SKM-1 treated with dmso at 0.1 percent for 144 hours (cell line): Measurements from ENCODE around the gene GDPD3.

Experiments used
- DNase-seq: peaks from one replicate; lab custom pipeline; 2025; ENCODE audit not compliant: unreplicated experiment; lab: John Stamatoyannopoulos, UW

GDPD3 gene, protein sequence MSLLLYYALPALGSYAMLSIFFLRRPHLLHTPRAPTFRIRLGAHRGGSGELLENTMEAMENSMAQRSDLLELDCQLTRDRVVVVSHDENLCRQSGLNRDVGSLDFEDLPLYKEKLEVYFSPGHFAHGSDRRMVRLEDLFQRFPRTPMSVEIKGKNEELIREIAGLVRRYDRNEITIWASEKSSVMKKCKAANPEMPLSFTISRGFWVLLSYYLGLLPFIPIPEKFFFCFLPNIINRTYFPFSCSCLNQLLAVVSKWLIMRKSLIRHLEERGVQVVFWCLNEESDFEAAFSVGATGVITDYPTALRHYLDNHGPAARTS

DNA sequence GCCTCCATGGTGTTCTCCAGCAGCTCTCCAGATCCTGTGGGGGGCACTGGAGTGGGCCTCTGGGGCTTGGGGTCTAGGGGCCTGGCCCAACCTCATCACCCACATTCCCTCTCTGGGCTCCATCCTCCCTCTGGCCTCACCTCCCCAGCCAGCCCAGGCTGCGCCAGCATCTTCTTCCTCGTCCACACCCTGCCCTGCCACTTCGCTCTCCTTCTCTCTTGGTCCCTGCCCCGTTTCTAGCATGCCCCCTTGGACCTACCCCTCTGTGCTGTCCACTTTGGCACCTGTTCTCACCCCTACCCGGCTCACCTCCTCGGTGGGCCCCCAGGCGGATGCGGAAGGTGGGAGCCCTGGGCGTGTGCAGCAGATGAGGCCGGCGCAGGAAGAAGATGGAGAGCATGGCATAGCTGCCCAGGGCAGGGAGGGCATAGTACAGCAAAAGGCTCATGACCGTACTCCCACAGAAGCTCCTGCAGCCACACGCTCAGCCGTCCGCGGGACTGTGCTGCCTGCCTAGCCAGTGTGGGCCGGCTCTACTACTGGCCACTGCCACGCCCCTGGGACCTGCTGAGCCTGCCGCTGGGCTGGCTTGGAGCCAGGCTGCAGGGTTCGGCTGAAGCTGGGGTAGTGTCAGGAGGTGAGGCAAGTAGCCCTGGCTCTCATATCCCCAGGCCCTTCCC, at the start of gene GDPD3:
Gene GDPD3, minus strand, starts transcription at position 507 of the 680 bp plus-strand sequence. Its CDS starts 59 bp downstream, at position 448.
- DNase-seq = no peak

DNA sequence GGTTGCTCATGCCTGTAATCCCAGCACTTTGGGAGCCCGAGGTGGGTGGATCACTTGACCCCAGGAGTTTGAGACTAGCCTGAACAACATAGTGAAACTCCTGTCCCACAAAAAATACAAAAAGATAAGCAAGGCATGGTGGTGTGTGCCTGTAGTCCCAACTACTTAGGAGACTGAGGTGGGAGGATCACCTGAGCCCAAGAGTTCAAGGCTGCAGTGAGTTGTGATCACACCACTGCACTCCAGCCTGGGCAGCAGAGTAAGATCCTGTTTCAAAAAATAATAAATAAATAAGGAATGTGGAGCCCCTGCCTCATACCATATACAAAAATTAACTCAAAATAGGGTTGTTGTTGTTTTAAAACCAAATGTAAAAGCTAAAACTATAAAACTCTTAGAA, 43.9 kb upstream of the GDPD3 start:
- DNase-seq = no peak

DNA sequence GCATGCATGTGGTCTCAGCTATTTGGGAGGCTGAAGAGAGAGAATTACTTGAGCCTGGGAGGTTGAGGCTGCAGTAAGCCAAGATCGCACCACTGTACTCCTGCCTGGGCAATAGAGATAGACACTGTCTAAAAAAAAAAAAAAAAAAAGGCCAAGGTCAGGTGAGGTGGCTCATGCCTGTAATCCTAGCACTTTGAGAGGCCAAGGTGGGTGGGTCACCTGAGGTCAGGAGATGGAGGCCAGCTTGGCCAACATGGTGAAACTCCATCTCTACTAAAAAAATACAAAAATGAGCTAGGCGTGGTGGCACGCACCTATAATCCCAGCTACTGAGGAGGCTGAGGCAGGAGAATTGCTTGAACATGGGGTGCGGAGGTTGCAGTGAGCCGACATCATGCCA, 41.9 kb upstream of the GDPD3 start:
- no peak for DNase-seq

DNA sequence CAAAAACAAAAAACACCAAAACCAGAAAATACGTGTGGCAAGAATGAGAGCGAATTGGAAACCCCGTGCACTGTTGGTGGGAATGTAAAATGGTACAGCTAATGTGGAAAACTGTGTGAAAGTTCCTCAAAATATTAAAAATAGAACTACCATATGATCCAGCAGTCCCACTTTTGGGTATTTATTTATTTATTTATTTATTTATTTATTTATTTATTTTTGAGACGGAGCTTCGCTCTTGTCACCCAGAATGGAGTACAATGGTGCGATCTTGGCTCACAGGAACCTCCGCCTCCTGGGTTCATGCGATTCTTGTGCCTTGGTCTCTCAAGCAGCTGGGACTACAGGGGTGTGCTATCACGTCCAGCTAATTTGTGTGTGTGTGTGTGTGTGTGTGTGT, 39.2 kb upstream of the GDPD3 start:
- no peak for DNase-seq

DNA sequence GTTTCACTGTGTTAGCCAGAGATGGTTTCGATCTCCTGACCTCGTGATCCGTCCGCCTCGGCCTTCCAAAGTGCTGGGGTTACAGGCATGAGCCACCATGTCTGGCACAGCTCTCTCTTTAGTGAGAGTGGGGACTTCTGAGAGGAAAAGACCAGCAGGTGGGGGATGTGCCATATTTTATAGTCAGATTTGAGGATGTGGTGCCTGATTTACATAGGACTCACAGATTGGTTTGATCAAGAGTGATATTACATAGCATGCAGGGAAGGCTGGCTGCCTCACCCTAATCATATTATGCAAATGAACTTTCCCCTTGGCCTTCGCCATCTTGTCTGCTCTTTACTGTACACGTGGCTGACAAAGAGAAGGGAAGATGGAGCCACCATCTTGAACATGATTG, 37.8 kb upstream of the GDPD3 start:
- DNase-seq = no peak

DNA sequence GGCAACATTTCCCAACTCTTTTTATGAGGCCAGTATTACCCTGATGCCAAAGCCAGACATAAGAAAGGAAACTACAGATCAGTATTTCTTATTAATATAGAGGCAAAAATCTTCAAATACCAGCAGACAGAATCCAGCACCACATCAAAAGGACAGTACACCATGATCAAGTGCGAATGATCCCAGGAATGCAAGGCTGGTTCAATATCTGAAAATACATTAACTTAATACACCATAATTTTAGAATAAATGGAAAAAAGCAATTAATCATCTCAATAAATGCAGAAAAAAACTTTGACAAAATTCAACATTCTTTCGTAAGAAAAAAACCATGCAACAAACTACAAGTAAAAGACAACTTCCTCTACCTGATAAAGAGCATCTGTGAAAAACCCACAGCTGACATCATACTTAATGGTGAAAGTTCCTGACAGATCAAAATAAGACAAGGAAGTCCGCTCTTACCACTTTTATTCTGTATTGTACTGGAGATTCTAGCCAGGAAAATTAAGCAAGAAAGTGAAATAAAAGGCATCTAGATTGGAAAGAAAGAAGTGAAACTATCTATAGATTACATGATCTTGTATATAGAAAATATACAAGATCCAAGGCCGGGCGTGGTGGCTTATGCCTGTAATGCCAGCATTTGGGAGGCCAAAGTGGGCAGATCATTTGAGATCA, 36.1 kb upstream of the GDPD3 start:
- DNase-seq = peak; percentile 57

DNA sequence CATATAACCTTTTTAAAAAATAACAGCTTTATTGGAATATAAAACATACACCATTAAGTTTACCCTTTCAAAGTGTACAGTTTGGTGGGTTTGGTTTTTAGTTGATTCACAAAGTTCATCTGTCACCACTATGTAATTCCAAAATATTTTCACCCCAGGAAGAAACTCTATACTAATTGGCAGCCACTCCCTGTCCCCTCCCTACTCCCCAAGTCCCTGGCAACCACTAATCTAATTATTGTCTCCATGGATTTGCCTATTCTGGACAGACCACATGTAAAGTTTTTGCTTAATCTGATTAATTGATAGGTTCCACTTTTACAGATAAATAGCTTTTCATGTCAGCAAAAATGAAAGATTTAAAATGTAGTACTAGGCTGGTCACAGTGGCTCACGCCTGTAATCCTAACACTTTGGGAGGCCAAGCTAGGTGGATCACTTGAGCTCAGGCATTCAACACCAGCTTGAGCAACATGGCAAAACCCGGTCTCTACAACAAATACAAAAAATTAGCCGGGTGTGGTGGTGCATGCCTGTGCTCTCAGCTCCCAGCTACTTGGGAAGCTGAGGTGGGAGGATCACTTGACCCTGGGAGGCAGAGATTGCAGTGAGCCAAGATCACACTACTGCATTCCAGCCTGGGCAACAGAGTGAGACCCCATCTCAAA, 34.6 kb upstream of the GDPD3 start:
- DNase-seq = no peak

DNA sequence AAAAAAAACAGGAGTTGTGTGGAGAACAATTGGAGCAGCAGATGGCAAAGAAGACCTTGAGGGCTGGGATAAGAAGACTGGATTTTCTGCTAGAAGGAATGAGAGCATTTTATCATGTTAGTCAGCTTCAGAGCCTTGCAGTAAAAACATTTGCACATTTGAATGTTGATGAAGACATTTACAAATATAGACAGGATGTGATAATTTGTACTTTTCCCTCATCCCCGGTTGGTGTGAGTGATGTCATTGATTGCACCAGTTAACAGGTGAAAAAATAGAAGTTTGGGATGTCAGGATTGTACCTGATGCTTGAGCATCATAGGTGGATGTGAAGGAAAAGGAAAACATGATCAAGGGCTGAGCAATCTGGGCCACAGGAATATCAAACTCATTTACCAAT, 32.3 kb upstream of the GDPD3 start:
- DNase-seq = no peak

DNA sequence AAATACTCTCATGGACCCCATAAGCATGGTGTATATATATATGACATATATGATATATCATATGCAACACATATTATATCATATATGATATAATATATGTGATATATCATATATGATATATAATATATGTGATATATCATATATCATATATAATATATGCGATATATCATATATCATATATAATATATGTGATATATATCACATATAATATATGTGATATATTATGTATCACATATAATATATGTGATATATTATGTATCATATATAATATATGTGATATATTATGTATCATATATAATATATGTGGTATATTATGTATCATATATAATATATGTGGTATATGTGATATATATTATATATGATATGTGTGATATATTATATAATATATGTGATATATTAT, 31.6 kb upstream of the GDPD3 start:
- no peak for DNase-seq

DNA sequence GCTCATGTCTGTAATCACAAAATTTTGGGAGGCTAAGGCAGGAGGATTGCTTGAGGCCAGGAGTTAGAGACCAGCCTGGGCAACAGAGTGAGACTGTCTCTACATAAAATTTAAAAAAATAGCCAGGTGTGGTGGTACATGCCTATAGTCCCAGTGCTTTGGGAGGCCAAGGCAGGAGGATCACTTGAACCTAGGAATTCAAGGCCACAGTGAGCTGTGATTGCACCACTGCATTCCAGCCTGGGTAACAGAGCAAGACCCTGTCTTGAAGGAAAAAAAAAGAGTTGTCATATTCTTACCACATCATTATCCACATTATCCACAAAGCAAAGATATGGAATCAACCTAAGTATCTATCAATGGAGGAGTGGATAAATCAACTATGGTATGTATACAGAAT, 30.7 kb upstream of the GDPD3 start:
- DNase-seq = no peak

DNA sequence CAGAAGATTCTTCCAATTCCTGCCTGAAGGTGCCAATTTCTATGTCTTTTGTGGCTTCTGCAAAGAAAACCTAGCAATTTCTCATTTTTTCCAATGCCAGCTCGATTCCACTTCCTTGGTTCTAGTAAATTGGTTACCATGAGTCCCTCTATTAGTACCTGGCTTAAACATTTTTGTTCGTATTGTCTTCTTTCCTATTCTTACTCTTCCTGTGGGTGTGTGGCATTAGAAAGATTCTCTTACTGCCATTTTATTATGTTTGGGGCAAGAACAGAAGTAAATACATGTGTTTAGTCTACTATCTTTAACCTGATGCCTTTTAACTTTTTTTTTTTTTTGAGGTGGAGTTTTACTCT, 30.0 kb upstream of the GDPD3 start:
- no peak for DNase-seq

DNA sequence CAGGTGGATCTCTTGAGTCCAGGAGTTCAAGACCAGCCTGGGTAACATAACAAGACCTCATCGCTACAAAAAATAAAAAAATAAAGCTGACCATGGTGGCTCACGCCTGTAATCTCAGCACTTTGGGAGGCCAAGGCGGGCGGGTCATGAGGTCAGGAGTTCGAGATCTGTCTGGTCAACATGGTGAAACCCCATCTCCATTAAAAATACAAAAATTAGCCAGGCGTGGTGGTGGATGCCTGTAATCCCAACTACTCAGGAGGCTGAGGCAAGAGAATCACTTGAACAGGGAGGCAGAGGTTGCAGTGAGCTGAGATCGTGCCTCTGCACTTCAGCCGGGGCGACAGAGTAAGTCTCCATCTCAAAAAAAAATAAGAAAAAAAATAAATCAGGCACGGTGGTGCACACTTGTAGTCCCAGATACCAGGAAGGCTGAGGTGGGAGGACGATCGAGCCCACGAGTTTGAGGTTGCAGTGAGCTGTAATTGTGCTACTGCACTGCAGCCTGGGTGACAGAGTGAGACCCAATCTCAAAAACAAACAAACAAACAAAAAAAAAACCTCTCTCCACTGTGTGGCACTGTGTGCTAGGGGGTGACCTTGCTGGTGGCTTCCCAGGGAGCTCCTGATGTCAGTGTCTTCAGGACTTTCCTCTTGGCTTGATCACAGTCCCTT, 29.5 kb upstream of the GDPD3 start:
- DNase-seq = no peak

DNA sequence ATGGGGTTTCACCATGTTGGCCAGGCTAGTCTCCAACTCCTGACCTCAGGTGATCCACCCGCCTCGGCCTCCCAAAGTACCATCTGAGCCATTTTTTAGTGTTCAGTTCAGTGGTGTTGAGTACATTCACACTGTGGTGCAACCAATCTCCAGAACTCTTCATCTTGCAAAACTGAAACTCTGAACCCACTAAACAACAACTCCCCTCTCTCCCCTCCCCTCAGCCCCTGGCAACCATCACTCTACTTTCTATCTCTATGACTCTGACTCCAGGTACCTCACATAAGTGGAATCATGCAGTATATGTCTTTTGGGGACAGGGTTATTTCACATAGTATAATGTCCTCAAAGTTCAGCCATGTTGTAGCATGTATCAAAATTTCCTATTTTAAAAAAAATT, 28.4 kb upstream of the GDPD3 start:
- no peak for DNase-seq

DNA sequence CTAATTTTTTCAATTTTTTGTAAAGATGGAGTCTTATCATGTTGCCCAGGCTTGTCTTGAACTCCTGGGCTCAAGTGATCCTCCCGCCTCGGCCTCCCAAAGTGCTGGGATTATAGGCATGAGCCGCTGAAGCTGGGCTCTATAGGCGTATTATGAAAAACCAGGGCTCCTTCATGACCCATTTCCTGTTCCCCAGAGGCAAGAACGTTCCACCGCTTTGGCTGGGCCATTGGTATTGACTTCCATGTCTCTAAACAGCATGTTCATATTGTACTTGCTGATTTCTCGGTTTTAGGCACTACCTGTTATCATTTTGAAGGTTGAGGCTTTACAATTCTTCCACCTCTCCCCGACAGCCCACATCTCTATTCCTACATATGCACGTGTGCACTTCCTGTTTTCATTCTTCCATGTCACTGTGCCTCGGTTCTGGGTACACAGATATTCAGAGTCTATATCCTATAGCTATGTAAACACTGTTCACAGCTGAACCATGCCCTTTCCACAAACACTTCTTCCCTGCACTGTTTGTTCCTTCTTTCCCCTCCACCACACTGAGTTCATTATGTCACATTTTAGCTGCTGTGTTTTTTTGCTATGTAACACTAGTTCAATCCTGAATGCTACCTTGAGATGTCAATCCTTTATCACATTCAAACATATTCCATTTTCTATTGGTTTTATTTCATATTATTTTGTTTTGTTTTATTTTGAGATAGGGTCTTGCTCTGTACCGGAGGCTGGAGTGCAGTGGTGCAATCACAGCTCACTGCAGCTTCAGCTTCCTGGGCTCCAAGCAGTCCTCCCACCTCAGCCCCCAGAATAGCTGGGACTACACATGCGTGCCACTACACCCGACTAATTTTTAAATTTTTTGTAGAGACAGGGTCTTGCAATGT, 26.5 kb upstream of the GDPD3 start:
- peak; percentile 8 for DNase-seq

DNA sequence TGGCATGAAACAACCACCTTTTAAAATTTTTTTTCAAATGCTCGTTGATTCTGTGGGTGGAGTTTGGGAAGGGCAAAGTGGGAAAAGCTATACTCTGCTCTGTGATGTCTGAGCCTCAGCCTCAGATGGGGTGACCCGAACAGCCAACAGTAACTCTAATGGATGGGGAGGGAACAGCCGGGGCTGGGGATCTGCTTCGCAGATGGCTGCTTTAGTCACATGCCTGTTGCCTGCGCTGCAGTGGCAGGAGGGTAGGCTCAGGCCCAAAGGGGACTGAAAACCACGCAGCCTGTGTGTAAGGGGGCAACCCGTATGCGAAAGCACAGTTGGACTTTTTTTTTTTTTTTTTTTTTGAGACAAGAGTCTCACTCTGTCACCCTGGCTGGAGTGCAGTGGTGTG, 24.6 kb upstream of the GDPD3 start:
- DNase-seq = no peak

DNA sequence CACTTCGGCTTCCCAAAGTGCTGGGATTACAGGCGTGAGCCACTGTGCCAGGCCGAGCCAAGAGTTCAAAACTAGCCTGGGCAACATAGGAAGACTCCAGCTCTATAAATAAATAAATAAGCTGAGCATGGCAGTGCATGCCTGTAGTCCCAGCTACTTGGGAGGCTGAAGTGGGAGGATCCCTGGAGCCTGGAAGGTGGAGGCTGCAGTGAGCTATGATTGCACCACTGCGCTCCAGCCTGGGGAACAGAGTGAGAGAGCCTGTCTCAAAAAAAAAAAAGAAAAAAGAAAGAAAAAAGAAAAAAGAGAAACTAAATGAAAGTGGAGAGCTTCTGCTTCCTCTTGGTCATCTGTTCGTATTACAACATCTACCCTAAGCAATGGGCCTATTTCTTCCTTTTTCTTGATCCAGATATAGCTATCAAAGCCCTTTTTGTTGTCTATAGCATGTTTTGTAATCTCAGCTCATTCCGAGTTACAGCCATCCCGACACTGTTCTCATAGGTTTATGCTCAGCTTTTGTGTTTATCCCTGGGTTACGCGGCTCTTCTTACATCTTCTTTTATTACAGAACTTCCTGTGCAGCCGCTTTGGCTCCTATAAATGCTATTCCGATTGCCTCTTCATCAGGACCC, 23.8 kb upstream of the GDPD3 start:
- DNase-seq = peak; percentile 47

DNA sequence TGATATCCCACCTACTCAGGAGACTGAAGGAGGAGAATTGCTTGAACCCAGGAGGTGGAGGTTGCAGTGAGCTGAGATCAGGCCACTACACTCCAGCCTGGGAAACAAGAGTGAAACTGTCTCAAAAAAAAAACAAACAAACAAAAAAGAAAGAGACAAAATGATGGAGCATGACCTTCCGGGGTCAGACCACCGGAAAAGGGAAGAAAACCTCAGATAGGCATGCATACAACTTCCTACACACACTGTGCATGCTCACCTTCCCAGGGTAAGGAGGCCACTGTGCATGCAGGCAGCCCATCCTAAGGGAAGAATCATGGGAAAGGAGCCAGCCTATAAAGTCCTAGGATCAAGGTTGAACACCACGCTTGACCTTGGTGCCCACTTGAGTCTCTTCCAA, 19.3 kb upstream of the GDPD3 start:
- DNase-seq = no peak

DNA sequence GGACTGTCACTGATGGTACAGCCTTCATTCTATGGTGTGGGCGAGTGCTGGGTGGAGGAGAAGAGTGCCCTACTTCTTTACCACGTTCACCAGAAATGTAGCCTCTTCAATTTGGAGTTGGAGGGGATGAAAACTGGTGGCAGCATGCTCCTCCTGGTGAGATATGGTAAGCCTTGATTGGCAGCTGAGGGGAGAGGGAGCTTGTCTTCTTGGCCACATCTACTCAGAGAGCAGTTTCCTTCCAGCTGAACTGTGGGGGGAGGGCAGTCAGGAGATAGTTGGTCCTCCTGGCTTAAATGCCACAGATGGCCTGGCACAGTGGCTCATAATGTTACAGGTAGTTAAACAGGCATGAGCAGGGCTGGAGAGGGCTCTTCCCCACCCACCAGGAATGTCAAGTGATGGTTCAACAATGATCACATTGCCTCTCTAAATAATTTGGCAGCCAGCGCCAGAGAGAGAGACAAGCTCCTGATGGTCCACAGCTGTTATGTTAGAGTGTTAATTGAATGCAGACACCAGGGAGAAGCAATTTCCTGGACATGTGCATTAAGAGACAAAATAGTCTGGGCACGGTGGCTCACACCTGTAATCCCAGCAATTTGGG, 18.6 kb upstream of the GDPD3 start:
- DNase-seq = no peak

DNA sequence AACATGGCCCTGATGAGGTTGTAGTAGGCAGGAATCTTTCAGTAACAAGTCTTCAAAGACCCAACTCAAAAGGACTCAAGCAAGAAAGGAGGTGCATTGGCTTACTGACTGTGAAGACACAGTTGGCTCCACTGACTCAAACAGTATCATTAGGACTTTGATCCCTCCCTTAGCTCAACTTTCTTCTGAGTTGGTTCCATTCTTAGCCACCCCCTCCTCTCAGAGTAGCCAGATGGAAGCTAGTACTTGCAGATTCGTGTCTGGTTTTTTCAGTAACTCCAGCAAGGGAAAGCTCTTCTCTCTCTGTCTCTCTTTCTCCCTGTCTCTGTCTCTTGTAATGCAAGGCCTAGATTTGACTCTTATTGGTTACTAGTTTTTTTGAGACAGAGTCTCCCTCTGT, 14.7 kb upstream of the GDPD3 start:
- no peak for DNase-seq
